IPS DF 6.9 (cell line): ENCODE results near the gene BOC.

Source experiments
- DNase-seq: peaks from one replicate; pipeline ENCODE4 v3.0.0-alpha.2; 2013; ENCODE audit warnings: low read depth, low spot score
- H3K27ac ChIP-seq: one replicate; pipeline ENCODE4 v1.5.1; 2013; ENCODE audit warnings: low read length, control low read depth
- H3K27me3 ChIP-seq: 2 replicates; pipeline ENCODE4 v1.6.1; 2013; ENCODE audit warnings: mild to moderate bottlenecking, low read length; ENCODE audit not compliant: control insufficient read depth, insufficient read depth
- H3K36me3 ChIP-seq: 2 replicates; pipeline ENCODE4 v1.6.1; 2013; ENCODE audit warnings: low read length; ENCODE audit not compliant: control insufficient read depth, insufficient read depth
- H3K4me1 ChIP-seq: 2 replicates; pipeline ENCODE4 v1.6.1; 2013; ENCODE audit warnings: low read length; ENCODE audit not compliant: control insufficient read depth, insufficient read depth
- H3K4me3 ChIP-seq: 2 replicates; pipeline ENCODE4 v1.5.1; 2013; ENCODE audit warnings: mild to moderate bottlenecking, low read length
- H3K9me3 ChIP-seq: 2 replicates; pipeline ENCODE4 v1.6.1; 2013; ENCODE audit warnings: low read length, inconsistent platforms; ENCODE audit not compliant: control insufficient read depth, insufficient read depth
- WGBS: extraction: QIAGEN DNeasy Blood & Tissue Kit; methylation state at CpG from one replicate; pipeline ENCODE4 v1.1.7; 2013; ENCODE audit warnings: mixed read lengths, missing lambda C conversion rate; ENCODE audit not compliant: insufficient read length, insufficient coverage; 5-methylcytosine and 5-hydroxymethylcytosine counted together

The BOC gene

GRCh38 chr3:113261626-113262303 lies 50.4 kb downstream of the BOC start:
- no peaks in the 10 kb centered on the region for H3K9me3 ChIP-seq
- H3K4me1 ChIP-seq, result peaks cover 9% of the 10 kb centered on the region
- H3K27me3 ChIP-seq, result no peaks in the 10 kb centered on the region
- DNase-seq, result no peak
- no peak overlapping the region for H3K4me3 ChIP-seq
- WGBS, result no CpG with 5 or more reads among the region's 1 CpG
- H3K36me3 ChIP-seq, result no peaks in the 10 kb centered on the region
- H3K27ac ChIP-seq, result no peak overlapping the region

GRCh38 chr3:113262304-113262665 lies 50.9 kb downstream of the BOC start:
- no peaks in the 10 kb centered on the region for H3K27me3 ChIP-seq
- H3K4me3 ChIP-seq, result no peak overlapping the region
- peaks cover 9% of the 10 kb centered on the region for H3K4me1 ChIP-seq
- no peaks in the 10 kb centered on the region for H3K36me3 ChIP-seq
- WGBS, result no CpG with 5 or more reads among the region's 2 CpGs
- no peaks in the 10 kb centered on the region for H3K9me3 ChIP-seq
- no peak for DNase-seq
- no peak overlapping the region for H3K27ac ChIP-seq

GRCh38 chr3:113263020-113263419 lies 51.7 kb downstream of the BOC start:
- H3K4me3 ChIP-seq, result no peak overlapping the region
- no peaks in the 10 kb centered on the region for H3K9me3 ChIP-seq
- H3K36me3 ChIP-seq, result no peaks in the 10 kb centered on the region
- DNase-seq, result no peak
- no CpG with 5 or more reads among the region's 2 CpGs for WGBS
- H3K4me1 ChIP-seq, result peaks cover 9% of the 10 kb centered on the region
- no peaks in the 10 kb centered on the region for H3K27me3 ChIP-seq
- no peak overlapping the region for H3K27ac ChIP-seq

DNA sequence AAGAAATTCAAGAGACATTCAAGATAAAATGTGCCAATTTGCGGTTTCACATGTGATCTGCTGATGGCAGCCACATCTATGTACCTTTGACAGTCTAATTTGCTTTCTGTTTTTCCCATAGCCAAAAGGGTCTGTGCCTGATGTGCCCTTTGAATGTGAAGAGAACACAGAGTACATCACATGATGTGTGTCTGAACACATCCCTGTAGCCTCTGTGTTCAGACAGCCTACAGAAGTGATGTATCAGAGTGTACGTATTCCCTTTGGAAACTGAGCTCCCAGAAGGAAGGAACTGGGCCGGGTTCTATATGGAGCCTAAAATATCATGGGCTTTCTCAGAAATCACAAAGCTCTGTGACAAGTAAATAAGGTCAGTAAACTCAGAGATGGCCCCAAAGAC lies 52.4 kb downstream of the BOC start:
- peaks cover 9% of the 10 kb centered on the region for H3K4me1 ChIP-seq
- H3K9me3 ChIP-seq, result no peaks in the 10 kb centered on the region
- no peak overlapping the region for H3K4me3 ChIP-seq
- no peaks in the 10 kb centered on the region for H3K27me3 ChIP-seq
- no peak overlapping the region for H3K27ac ChIP-seq
- no peaks in the 10 kb centered on the region for H3K36me3 ChIP-seq
- DNase-seq, result no peak
- whole genome bisulfite sequencing, result no CpG with 5 or more reads among the region's 3 CpGs

DNA sequence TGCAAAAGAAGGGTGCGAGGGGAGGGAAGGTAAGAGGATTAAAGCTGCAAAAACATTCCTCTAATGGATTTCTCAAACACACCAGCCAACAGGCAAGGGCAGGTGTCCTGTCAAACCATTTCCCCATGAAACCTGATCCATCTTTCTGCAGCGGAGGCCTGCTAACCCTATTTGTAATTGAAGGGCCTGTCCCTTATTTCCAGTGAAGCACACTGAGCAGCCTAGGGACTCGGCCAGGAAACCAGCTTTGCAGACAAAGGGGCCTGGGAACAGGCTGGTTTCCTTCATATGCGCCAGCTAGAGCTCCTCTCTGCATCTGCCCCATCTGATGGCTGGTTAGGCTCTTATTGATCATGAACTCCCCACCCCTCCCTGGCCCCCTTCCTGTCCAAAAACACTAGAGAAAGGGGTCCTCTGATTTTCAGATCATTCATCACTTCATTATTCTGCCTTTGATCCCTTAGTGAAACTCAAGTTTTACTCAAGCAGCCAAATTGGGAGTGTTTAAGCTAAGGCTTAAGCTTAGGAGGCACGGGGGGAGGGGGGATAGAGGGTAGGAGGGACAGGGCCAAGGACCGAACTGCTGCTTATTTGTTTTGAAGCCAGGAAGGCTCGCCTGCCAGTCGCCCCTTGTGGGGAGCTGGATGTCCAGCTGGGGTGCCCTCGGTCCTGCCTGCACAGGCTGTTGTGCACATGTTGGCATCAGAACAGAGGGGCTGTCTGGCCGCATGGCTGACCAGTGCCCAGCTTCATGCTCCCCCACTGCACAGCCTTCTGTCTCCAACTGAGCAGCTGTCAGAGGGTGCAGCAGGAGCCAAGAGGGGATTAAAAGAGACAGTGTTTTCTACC lies 53.1 kb downstream of the BOC start:
- WGBS, result no CpG with 5 or more reads among the region's 10 CpGs
- Histone ChIP-seq H3K36me3 (no peaks in the 10 kb centered on the region), H3K9me3 (no peaks in the 10 kb centered on the region), H3K27ac (peak overlapping the region; percentile 10), H3K4me3 (no peak overlapping the region), H3K4me1 (peaks cover 11% of the 10 kb centered on the region), H3K27me3 (no peaks in the 10 kb centered on the region)
- peak; percentile 43 for DNase-seq

DNA sequence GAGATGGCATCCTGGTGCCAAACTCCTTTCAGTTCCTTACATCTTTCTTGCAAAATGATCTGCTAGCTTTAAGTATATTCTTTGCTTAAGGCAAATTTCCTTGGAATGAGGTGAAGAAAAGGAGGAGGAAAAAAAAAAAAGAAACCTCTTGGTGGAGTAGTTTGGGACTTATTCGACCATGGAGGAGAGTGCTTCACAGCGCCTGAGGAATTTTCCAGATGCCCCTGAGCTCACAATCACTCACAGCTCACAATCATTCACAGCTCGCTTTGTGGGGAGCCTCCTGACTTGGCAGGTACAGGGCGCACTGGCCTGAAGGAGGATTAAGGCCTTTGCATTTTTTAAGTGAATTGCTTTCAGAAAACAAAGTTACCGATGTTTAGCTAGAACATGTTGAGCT lies 53.9 kb downstream of the BOC start:
- Histone ChIP-seq H3K4me3 (no peak overlapping the region), H3K27me3 (no peaks in the 10 kb centered on the region), H3K36me3 (no peaks in the 10 kb centered on the region), H3K27ac (no peak overlapping the region), H3K4me1 (peaks cover 11% of the 10 kb centered on the region), H3K9me3 (no peaks in the 10 kb centered on the region)
- DNase-seq, result no peak
- WGBS, result no CpG with 5 or more reads among the region's 5 CpGs

DNA sequence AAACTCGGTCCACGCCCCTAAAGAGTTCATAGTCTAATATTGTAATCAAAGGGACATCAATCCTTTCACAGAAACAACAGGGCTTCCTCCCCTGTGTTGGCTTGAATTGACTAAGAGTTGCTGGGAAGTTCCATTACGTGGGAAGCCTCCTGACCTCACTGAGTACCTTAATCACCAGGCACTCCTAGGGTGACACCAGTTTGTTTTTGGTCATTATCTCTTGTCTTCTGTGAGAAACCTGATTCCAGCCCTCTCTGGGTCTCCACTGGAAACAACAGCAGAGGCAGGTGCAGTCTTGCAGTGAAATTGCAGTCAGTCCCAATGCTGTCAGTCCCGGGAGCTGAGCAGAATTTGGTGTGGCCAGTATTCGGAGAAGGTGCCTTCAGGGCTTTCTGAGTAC lies 55.4 kb downstream of the BOC start:
- Histone ChIP-seq H3K27ac (no peak overlapping the region), H3K27me3 (no peaks in the 10 kb centered on the region), H3K4me3 (no peak overlapping the region), H3K36me3 (no peaks in the 10 kb centered on the region), H3K4me1 (peaks cover 11% of the 10 kb centered on the region), H3K9me3 (no peaks in the 10 kb centered on the region)
- no CpG with 5 or more reads among the region's 5 CpGs for WGBS
- no peak for DNase-seq

GRCh38 chr3:113268311-113268710 lies 57.0 kb downstream of the BOC start:
- no peak overlapping the region for H3K27ac ChIP-seq
- no peak overlapping the region for H3K4me3 ChIP-seq
- no peak for DNase-seq
- H3K9me3 ChIP-seq, result no peaks in the 10 kb centered on the region
- H3K27me3 ChIP-seq, result no peaks in the 10 kb centered on the region
- no peaks in the 10 kb centered on the region for H3K36me3 ChIP-seq
- H3K4me1 ChIP-seq, result peaks cover 11% of the 10 kb centered on the region
- WGBS, result no CpG with 5 or more reads among the region's 5 CpGs

GRCh38 chr3:113268942-113269341 lies 57.6 kb downstream of the BOC start:
- H3K4me3 ChIP-seq, result no peak overlapping the region
- no peak overlapping the region for H3K27ac ChIP-seq
- H3K4me1 ChIP-seq, result peaks cover 10% of the 10 kb centered on the region
- no peaks in the 10 kb centered on the region for H3K27me3 ChIP-seq
- DNase-seq, result no peak
- WGBS, result no CpG with 5 or more reads among the region's 2 CpGs
- H3K9me3 ChIP-seq, result no peaks in the 10 kb centered on the region
- H3K36me3 ChIP-seq, result no peaks in the 10 kb centered on the region

GRCh38 chr3:113269661-113270060 lies 58.3 kb downstream of the BOC start:
- H3K9me3 ChIP-seq, result no peaks in the 10 kb centered on the region
- H3K27me3 ChIP-seq, result no peaks in the 10 kb centered on the region
- H3K27ac ChIP-seq, result no peak overlapping the region
- H3K36me3 ChIP-seq, result no peaks in the 10 kb centered on the region
- H3K4me3 ChIP-seq, result no peak overlapping the region
- no peak for DNase-seq
- peaks cover 8% of the 10 kb centered on the region for H3K4me1 ChIP-seq
- no CpG with 5 or more reads among the region's 3 CpGs for WGBS
